GM13976 (cell line): ENCODE results near the gene RCAN2.

Experiments used
- DNase-seq: peaks from one replicate; pipeline ENCODE4 v3.0.0; 2012; ENCODE audit warnings: low spot score
- in situ Hi-C: fragments of 300-500 bp; cut with MboI; formaldehyde crosslinking; loops from one replicate; pipeline ENCODE4 v1.12.0; 2022; ENCODE audit warnings: low sequenced_read_pairs, mixed read lengths, inconsistent platforms; ENCODE audit not compliant: unreplicated experiment
- TF ChIP-seq, protein P1 (sequence below): IDR thresholded peaks from 2 replicates; pipeline ENCODE4 v1.5.1; 2012; ENCODE audit warnings: borderline replicate concordance, mild to moderate bottlenecking; ENCODE audit not compliant: insufficient read depth; ENCODE audit errors: extremely low read depth, missing control alignments, control extremely low read depth

Gene RCAN2

DNA sequence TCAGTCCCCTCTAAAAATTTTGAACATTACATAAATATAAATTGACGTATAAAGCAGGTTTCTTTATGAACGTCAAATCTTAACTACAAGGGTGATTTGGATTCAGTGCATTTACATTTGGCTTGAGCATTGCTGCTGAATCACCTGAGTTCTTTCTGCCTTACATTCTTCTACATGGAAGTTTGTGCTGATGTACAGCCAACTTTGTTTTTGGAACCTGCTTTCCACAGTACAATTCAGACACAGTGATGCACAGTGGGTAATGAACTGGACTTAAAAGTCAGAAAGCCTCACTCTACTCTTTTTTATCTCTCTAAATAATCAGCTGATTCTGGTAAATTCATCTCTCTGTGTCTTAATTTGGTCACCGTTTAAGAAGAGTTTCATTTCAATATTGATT lies 47.6 kb downstream of the RCAN2 start:
- TF ChIP-seq, protein P1, sequence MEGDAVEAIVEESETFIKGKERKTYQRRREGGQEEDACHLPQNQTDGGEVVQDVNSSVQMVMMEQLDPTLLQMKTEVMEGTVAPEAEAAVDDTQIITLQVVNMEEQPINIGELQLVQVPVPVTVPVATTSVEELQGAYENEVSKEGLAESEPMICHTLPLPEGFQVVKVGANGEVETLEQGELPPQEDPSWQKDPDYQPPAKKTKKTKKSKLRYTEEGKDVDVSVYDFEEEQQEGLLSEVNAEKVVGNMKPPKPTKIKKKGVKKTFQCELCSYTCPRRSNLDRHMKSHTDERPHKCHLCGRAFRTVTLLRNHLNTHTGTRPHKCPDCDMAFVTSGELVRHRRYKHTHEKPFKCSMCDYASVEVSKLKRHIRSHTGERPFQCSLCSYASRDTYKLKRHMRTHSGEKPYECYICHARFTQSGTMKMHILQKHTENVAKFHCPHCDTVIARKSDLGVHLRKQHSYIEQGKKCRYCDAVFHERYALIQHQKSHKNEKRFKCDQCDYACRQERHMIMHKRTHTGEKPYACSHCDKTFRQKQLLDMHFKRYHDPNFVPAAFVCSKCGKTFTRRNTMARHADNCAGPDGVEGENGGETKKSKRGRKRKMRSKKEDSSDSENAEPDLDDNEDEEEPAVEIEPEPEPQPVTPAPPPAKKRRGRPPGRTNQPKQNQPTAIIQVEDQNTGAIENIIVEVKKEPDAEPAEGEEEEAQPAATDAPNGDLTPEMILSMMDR: no peak
- in situ Hi-C loops: no loop called here
- no peak for DNase-seq

DNA sequence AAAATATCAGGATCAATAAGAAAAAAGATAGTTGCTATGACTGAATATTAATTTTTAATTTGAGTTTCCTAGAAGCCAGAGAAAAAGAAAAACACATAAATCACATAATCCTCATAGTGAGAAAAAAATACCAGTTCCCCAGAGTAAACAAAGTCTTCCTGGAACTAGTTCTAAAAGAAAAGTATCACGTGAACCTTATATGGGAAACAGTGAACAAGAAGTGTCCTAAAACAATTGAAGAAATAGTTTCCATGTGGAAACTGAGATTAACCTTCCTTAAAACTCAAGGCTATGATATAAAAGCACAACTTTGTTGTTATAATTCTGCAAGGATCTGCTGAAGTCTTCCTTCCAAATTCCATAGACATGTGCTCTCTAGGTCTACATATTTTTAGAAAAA lies 50.6 kb downstream of the RCAN2 start:
- no peak for DNase-seq
- in situ Hi-C loops: no loop called here

DNA sequence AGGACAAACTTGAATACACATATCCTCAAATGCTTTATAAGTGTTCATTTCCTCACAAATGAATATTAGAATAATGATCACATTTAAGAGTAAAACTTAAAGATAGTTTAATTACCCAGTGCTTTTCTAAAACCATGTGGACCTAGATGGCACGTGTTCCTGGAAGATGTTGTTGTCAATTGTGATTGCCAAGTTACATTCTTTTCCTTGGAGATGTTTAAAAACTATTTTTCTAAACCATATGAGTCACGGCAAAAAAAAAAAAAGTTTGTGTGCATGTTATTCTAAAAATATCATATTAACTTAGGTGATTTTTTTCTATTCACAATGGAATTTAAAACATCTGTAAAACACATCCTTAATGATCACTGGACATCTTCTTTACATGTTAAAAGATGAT lies 51.1 kb downstream of the RCAN2 start:
- TF ChIP-seq, protein P1: no peak
- in situ Hi-C loops: no loop called here

More for the DNA sequence above, 50.6 kb downstream of the RCAN2 start:
- TF ChIP-seq, protein P1: no peak

DNA sequence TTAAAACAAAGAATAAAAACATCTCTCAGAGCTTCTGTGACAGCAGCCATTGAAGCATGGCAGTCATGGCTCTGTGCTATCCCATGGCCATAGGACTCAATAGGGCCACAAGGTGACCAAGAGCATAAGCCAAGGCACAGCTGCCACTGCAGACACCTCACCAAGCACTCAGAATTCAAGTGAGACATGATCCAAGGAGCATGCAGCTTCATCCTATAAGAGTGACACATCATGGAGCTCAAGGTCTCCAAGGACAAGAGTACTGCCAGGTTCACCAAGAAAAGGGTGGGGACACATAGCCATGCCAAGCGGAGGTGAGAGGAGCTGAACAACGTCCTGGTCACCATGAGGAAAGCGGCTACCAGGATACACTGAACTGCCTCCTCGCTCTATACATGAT lies 53.0 kb downstream of the RCAN2 start:
- in situ Hi-C loops: no loop called here
- TF ChIP-seq, protein P1: no peak
- DNase-seq: no peak

More for the DNA sequence above, 51.1 kb downstream of the RCAN2 start:
- DNase-seq: no peak

DNA sequence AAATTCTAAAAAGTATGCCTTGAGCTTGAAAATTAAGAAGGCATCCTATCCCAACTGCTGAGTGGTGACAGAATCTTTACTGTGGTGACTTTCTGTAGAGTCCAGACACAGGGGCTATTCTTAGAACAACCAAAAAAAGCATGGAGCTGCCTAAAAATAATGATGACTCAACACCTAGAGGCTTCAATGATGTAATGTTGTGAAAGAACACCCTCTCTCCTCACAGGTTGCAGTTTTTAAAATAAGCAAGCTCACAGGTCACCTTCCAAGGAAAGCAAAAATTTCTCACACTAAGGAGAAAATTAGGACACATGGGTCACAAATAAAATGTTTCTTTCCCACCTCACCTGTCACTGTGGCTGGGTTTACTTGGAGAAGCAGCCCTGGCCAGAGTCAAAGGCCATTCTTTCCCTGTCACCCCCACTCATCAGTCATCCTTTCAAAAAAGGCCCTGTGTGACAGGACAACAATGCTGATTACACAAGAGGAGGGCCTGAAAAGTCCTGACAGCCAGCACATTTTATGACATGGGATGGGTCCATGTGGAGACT lies 53.5 kb downstream of the RCAN2 start:
- TF ChIP-seq, protein P1: no peak
- in situ Hi-C loops: no loop called here
- DNase-seq: no peak

DNA sequence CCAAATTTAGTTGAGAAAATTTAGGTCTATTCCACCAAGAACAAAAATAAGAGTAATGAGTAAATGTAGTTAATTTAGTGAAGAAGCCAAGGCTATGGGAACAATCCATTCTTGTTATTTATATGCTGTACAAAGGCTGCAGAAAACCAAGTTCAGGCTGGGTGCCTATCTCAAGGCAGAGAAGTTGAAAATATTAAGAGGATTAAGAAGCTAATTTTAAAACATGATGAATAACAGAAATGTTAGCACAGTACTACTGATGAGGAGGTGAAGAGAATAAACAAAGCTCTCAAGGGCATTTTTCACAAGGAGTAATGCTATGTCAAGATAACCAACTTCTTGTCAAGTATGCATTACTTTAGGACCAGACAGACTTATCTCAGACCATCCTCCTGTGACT lies 68.6 kb downstream of the RCAN2 start:
- in situ Hi-C loops: loop anchor here (5.0 kb wide), 1 partner anchor 210 kb away; no protein-coding TSS in a partner anchor
- TF ChIP-seq, protein P1: no peak
- DNase-seq: no peak
